ENCODE data around the gene KCTD19.
A peak's percentile ranks its signal among the peaks of the same experiment; 100 is the strongest.

Gene KCTD19

GRCh38 chr16:67258161-67258835 lies 68.2 kb downstream of the KCTD19 start:
- DNase-seq (ENCODE audit: low read depth in 2 of 2): no peak

- DNase-seq (ENCODE audit: low read depth in 2 of 2): no peak
These were observed 68.9 kb downstream of the KCTD19 start for GRCh38 chr16:67257486-67258160.

GRCh38 chr16:67256701-67257230 lies 69.8 kb downstream of the KCTD19 start:
- DNase-seq (ENCODE audit: low read depth in 2 of 2): no peak

GRCh38 chr16:67255553-67256221 lies 70.9 kb downstream of the KCTD19 start:
- no peak for DNase-seq (ENCODE audit: low read depth in 2 of 2)

GRCh38 chr16:67254801-67255552 lies 71.6 kb downstream of the KCTD19 start:
- no peak for DNase-seq (ENCODE audit: low read depth in 2 of 2)

DNA sequence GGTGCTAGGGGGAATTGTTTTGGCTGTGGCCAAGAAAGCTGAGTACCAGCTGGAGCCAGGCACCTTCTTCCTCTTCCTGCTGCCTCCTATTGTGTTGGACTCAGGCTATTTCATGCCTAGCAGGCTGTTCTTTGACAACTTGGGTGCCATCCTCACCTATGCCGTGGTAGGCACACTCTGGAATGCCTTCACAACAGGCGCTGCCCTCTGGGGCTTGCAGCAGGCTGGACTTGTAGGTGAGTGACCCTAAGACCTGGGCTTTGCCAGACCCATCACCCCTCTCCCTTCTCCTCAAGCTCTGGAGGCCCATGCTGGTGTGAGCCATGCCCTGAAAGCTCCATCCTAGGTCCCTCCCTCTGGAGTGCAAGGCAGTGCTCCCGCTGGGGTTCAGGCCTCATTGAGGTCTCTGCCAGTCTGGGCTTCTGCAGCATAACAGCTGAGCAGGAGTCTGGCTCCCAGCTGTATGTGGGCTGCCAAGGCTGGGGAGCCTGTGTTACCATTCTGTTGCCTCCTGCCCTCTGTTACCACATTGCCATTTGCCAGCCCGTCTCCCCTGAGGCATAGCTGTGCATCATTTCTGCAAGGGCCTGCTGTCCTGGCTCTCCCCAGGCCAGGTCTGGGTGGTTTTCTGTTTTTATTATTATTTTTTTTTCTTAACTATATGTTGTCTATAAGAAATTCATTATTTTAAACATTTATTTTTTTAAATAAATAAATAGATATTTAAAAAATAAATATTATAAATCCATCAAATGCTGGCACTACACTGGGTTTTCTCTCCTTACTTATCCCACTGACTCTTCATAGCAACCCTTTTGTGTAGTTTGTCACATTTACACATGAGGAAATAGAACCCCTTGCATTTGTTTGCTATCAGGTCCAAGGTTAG lies 73.7 kb downstream of the KCTD19 start:
- no peak for DNase-seq (ENCODE audit: low read depth in 2 of 2)

DNA sequence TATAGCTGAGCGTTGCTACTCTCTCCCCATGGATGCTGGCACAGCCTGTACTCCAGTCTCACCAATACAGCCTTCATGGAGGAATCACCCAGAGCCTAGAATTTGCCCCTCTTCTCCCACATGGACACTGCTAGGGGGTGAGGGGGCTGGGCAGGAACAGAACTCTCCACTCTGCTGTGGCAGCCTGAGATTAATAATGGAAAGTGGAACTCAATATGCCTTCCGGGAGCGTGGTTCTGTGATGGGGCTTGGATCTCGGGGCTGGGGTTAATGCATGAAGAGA lies 76.6 kb downstream of the KCTD19 start:
- DNase-seq (ENCODE audit: low read depth in 2 of 2): no peak

DNA sequence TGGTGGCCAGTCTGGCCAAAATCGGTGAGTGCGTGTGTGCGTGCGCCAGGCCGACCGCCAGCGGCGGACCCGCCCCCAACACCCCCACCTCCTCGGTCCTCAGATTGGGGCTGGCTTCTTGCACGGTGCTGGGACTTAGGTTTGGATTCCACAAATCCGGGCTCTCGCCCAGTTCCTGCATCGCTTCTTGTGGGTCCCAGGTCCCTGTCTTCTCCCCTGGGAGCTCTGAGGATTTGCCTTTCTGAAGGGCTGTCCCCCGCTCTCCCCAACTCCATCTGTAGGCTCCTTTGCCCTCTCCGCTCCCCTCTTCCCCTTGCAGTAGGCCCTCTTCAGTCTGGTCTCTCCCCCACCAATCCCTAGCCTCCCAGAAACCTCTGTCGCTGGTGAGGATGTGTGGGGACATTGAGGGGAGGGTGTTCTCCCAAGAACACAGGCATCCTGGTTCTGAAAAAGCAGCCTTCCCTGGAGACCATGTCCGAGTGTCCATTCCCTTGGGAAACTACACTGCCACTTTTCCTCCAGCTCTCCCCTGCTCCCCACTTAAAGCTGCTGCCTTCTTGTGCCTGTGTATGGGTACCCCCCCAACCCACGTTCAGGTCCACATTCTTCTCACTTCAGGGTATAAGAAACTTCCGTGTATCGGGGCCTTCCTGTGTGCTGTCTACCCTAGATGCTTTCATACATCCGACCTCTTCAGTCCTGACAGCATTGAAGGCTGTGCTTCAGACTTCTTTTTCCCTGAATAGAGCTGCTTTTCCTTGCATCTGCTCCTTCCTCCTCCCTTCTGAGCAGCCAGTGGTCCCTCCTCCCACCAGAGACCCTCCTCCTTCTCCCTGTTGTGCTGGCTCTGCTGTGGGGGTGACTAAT lies 77.1 kb downstream of the KCTD19 start:
- DNase-seq (ENCODE audit: low read depth in 2 of 2): no peak

- DNase-seq (ENCODE audit: low read depth in 2 of 2): no peak
These were observed 78.0 kb downstream of the KCTD19 start, which contains the start of gene SLC9A5 for GRCh38 chr16:67248401-67249177. Gene SLC9A5, plus strand, starts transcription at chr16:67248979. Its CDS starts 36 bp downstream, at chr16:67249015.

- DNase-seq (ENCODE audit: low read depth in 2 of 2): no peak
These were observed 78.5 kb downstream of the KCTD19 start for GRCh38 chr16:67248073-67248400.

DNA sequence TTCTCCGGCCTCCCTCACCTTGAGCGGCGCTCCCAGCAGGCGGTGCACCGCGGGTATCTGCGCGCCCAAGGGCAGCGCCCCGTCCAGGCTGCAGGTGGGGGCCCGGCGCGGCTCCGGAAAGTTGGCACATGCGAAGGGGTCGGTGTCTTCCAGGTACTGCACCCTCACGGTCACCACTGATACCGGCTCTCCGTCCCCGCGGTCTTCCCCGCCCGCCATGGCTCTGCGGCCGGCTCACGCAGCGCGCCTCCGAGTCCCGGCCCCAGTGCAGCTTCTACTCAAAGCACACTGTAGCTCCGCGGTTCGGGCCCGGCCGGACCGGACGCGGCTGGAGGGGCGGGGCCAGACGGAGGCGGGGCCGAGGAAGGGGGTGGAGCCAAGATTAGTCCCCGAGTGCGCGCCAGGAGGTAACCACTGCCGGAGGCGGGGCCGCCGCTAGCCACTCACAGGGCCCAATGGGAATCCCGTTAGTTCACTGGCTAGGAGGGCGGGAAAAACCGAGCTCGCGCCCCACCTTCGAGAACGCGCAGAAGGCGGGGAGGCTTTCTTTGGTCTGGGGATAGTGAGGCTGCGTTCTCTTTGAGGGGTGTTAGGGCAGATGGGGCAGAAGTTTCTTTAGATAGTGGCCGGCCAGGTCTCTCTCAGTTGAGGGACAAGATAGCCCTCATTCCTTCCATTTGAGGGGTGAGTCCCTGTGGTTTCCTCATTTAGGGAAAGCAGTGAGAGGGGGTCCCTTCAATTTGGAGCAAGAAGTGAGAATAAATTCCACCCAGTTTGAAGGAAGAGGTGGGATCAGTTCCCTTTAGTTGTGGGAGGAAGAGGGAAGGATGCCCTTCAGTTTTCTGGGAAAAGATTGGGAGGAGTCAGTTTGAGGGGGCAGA lies 79.1 kb downstream of the KCTD19 start, which contains the start of gene FHOD1:
Gene FHOD1, minus strand, starts transcription at position 290 of the 881 bp plus-strand sequence. Its CDS starts 71 bp downstream, at position 219.
- DNase-seq (ENCODE audit: low read depth in 2 of 2): peak; percentile 96 to 99

DNA sequence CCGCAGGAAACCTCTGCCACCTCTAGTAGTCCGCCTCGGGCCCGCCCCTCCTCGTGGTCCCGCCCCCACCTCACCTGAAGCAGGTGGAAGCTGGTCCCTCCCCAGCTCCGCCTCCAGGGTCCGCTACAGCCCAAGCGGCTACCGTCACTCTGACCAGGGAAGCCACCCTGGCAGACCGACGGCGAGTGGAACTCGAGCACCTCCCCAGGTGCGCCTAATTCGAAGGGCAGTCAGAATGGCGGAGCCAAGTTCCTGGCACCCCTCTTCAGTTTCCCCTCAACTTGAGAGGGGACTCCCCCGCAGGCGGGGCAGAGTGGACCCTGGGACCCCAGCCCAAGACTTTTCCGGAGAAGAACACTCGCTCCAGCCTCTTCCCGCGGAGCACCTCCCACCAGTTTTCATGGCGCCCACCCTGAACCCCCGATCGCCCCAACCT lies 79.8 kb downstream of the KCTD19 start:
- DNase-seq (ENCODE audit: low read depth in 2 of 2): no peak

DNA sequence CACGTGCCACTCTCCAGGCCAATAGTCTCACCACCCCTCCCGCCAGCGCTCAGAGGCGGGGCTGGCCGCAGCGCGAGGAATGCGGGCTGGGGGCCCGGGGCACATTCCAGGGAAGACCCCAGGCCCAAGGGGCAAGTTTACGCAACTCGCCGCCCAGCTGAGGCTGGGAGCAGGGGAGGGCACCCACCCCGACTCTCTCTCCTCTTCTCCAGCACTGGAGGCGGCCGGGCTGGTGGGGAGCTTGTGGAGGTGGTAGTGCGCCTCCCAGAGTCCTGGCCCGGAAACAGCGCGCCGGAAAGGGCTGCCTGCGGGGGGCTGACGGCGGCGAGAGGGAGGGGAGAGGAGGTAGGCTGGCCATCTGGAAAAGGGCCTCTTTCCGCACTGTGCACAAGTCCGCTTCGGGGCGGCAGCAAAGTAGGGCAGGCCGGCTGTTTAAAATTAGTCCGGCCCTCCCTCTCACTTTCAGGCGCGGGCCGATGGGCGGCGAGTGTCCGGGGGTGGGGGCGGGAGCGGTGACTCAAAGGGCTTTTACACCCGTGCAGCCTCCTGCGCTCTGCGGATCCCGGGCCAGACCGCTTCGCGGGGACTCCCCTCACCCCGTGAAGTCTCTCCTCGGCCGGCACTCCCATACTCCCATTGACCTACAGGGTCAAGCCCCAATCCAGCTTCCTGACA lies 80.3 kb downstream of the KCTD19 start:
- DNase-seq (ENCODE audit: low read depth in 2 of 2): peak in 1 of 2 donors; percentile 46

DNA sequence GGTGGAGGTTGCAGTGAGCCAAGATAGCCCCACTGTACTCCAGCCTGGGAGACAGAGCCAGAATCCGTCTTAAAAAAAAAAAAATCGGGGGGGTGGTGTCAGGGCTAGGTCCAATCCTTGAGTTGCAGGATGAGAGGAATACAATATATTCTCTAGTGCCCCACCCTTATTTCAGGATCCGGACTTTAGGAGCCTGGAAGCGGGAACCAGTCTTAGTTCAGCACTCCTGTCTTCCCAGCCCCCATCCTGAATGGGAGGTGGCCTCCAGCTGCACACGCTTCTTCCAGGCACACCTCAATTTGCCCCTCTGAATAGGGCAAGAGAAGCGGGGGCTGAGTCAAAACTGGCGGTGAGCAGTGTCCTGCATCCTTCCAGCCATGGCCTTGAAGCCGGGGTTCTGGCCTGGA lies 80.9 kb downstream of the KCTD19 start:
- DNase-seq (ENCODE audit: low read depth in 2 of 2): no peak

DNA sequence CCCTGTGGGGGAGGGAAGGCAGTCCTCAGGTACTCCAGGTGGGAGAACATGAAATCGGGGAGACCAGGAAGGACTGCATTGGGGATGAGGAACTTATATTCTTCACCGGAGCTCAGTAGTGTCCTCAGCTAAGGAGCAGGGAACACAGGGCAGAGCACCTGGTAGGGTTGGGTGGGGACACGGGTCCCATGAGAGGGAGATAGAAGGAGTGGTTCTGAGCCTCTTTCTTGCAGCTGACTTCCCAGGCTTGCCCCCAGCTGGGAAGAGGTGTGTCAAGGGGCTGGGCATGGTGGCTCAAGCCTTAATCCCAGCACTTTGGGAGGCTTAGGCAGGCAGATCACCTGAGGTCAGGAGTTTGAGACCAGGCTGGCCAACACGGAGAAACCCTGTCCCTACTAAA lies 81.4 kb downstream of the KCTD19 start:
- no peak for DNase-seq (ENCODE audit: low read depth in 2 of 2)

DNA sequence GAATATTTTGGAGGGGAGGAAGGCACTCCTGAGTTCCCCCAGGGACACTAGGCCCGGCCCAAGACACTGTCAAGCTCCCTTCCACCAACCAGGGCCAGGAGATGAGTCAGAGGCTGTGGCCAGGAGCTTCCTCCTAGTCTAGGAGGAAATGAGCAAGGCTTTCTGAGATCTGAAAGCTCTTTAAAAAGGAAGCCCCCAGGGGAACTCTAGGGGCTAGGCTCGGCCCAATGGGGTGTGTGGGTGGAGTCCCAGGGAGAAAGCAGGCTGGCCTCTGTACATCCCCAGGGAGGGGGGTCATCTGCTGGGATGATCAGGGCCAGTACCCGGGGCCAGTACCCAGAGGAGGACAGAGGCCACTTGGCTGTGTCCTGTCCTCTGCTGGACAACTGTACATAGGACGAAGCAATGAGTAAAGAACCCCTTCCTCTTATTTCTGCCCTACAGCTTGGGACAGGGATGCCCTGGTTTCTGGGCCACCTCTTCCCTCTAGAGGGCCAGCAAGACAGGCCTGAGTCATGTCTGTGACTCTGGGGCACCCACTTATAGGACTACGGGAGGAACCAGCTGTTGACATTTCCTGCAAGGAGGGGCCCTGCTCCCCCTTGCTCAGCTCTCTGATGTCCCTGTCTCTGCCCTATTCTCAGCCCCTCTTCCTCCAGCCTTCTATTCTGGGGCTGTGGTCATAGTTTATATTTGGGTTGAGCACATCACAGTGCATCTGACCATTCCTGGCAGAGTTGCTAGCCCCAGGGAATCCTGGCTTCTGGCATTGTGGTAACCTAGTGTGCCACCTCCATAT lies 82.0 kb downstream of the KCTD19 start:
- DNase-seq (ENCODE audit: low read depth in 2 of 2): peak; percentile 59 to 65

GRCh38 chr16:67243481-67243880 lies 83.1 kb downstream of the KCTD19 start:
- no peak for DNase-seq (ENCODE audit: low read depth in 2 of 2)
